HCT116 (cell line): ENCODE measurements around the gene SH3RF2. TPM values are rescaled to one million over a fixed set of nuclear protein-coding genes. Genes with fewer than 3 reads are reported as not detected.
"Not testable (repeated sequence)": the region's sequence is repeated elsewhere in the genome, so short reads cannot be mapped to it uniquely, and the experiment has no call there.

Experiments
- ATAC-seq: fragments of 200-7000 bp; cut with Tn5 transposase; 2 replicates; pipeline ENCODE4 v1.9.1; 2020; ENCODE audit warnings: mild to moderate bottlenecking, moderate library complexity
- BruUV-seq: library from RNA; stranded (reverse); fragments of 400-500 nt; replicated peaks from 2 replicates; lab custom pipeline; 2021; lab: Mats Ljungman, UMichigan
- CTCF ChIA-PET: fragments of 300-600 bp; sonication (Branson Sonifier 250); formaldehyde crosslinking; loops from one replicate; lab custom pipeline; 2021; ENCODE audit warnings: antibody characterized with exemption; lab: Charles Lee
- POLR2A ChIA-PET: fragments of 300-600, 350-600 bp; sonication (Branson Sonifier 250); formaldehyde crosslinking; loops from one replicate; lab custom pipeline; 2021; ENCODE audit warnings: antibody characterized with exemption; lab: Charles Lee
- RAD21 ChIA-PET, 2 experiments: fragments of 300-600 bp; sonication (Branson Sonifier 250); formaldehyde crosslinking; loops; one replicate each; lab custom pipeline; 2023; ENCODE audit warnings: low total read pairs in 2 of 2; ENCODE audit not compliant: uncharacterized antibody in 2 of 2, unreplicated experiment in 2 of 2, low non-redundant PET in 1 of 2; lab: Charles Lee
- DNase-seq: peaks from one replicate; pipeline ENCODE4 v3.0.0-alpha.2; 2010; ENCODE audit warnings: low read depth, low spot score
- H2AFZ ChIP-seq: fragments of 200-600 bp; shearing (Covaris generic), sonication (generic); 2 replicates; pipeline ENCODE4 v1.6.1; 2017; ENCODE audit warnings: low read depth, mixed run types, mixed read lengths, antibody characterized with exemption, low read length; ENCODE audit not compliant: poor library complexity, severe bottlenecking
- H3K27ac ChIP-seq: 2 replicates; pipeline ENCODE4 v1.5.1; 2012; ENCODE audit warnings: low read depth, low read length
- H3K27me3 ChIP-seq: fragments of 200-600 bp; sonication (generic); 2 replicates; pipeline ENCODE4 v1.6.1; 2016; ENCODE audit warnings: mixed run types, low read length, mixed read lengths; ENCODE audit not compliant: insufficient read depth
- H3K36me3 ChIP-seq, 2 experiments: fragments of 200-500 bp in 1 of 2; fragments of 200-600 bp in 1 of 2; sonication (Bioruptor generic) in 1 of 2; sonication (generic) in 1 of 2; 2 replicates each; pipeline versions ENCODE4 v1.5.1 to v1.6.1; 2014 to 2016; ENCODE audit warnings: low read length in 2 of 2, inconsistent platforms in 1 of 2, mixed read lengths in 1 of 2, mixed run types in 1 of 2; ENCODE audit not compliant: insufficient read depth in 2 of 2, control insufficient read depth in 1 of 2
- H3K4me1 ChIP-seq, 2 experiments: fragments of 200-600 bp in 1 of 2; sonication (generic) in 1 of 2; 2 replicates each; pipeline versions ENCODE4 v1.5.1 to v1.6.1; 2012 to 2017; ENCODE audit warnings: low read length in 2 of 2, inconsistent platforms in 1 of 2, mild to moderate bottlenecking in 1 of 2, mixed read lengths in 1 of 2, mixed run types in 1 of 2, moderate library complexity in 1 of 2; ENCODE audit not compliant: insufficient read depth in 2 of 2, control insufficient read depth in 1 of 2
- H3K4me2 ChIP-seq: fragments of 200-600 bp; sonication (generic); 2 replicates; pipeline ENCODE4 v1.6.1; 2017; ENCODE audit warnings: mixed run types, low read length, mixed read lengths
- H3K4me3 ChIP-seq, 2 experiments: fragments of 200-600 bp in 1 of 2; sonication (generic) in 1 of 2; replicated peaks in 1 of 2; 2 replicates each; pipeline ENCODE4 v1.5.1; 2011 to 2016; ENCODE audit warnings: low read length in 2 of 2, control low read depth in 1 of 2, low read depth in 1 of 2, mild to moderate bottlenecking in 1 of 2, mixed read lengths in 1 of 2, mixed run types in 1 of 2
- H3K79me2 ChIP-seq: fragments of 200-600 bp; sonication (generic); 2 replicates; pipeline ENCODE4 v1.6.1; 2017; ENCODE audit warnings: mild to moderate bottlenecking, mixed run types, low read length, moderate library complexity, mixed read lengths; ENCODE audit not compliant: insufficient read depth
- H3K9ac ChIP-seq: fragments of 200-600 bp; sonication (generic); 2 replicates; pipeline ENCODE4 v1.6.1; 2016; ENCODE audit warnings: low read length, mixed read lengths
- H3K9me2 ChIP-seq: fragments of 200-600 bp; sonication (generic), shearing (Covaris generic); 2 replicates; pipeline ENCODE4 v1.6.1; 2017; ENCODE audit warnings: mixed run types, mild to moderate bottlenecking, moderate library complexity; ENCODE audit not compliant: insufficient read depth
- H3K9me3 ChIP-seq, 2 experiments: fragments of 200-500 bp in 1 of 2; fragments of 200-600 bp in 1 of 2; sonication (Bioruptor generic) in 1 of 2; sonication (generic) in 1 of 2; 2 replicates each; pipeline ENCODE4 v1.6.1; 2014 to 2017; ENCODE audit warnings: low read length in 2 of 2, mixed read lengths in 2 of 2, inconsistent platforms in 1 of 2, low read depth in 1 of 2, mild to moderate bottlenecking in 1 of 2, mixed run types in 1 of 2, moderate library complexity in 1 of 2; ENCODE audit not compliant: control insufficient read depth in 1 of 2, insufficient read depth in 1 of 2
- H4K20me1 ChIP-seq: fragments of 200-600 bp; sonication (generic), shearing (Covaris generic); 2 replicates; pipeline ENCODE4 v1.6.1; 2017; ENCODE audit warnings: mixed run types, mild to moderate bottlenecking, moderate library complexity; ENCODE audit not compliant: insufficient read depth
- ATF3 ChIP-seq: IDR thresholded peaks from 2 replicates; pipeline ENCODE4 v1.6.1; 2012
- FOSL1 ChIP-seq: IDR thresholded peaks from 2 replicates; pipeline ENCODE4 v1.6.1; 2012; ENCODE audit warnings: low read depth
- MAX ChIP-seq: IDR thresholded peaks from 2 replicates; pipeline ENCODE4 v1.6.1; 2012
- SP1 ChIP-seq: IDR thresholded peaks from 2 replicates; pipeline ENCODE4 v1.6.1; 2012; ENCODE audit warnings: low read depth
- ZBTB33 ChIP-seq: IDR thresholded peaks from 2 replicates; pipeline ENCODE4 v1.6.1; 2011; ENCODE audit warnings: mild to moderate bottlenecking, low read length, moderate library complexity; ENCODE audit not compliant: insufficient replicate concordance; ENCODE audit errors: extremely low read depth
- ZFX ChIP-seq: fragments of 450-650 bp; IDR thresholded peaks from 2 replicates; pipeline ENCODE4 v1.6.1; 2017
- ZNF274 ChIP-seq: fragments of 200-500 bp; sonication (Bioruptor generic); IDR thresholded peaks from 2 replicates; pipeline ENCODE4 v1.6.1; 2014; ENCODE audit warnings: mild to moderate bottlenecking, low read depth, low read length, inconsistent platforms
- intact Hi-C: fragments of 100-400 bp; cut with micrococcal nuclease; formaldehyde crosslinking; loops from 2 replicates; pipeline ENCODE4 v1.10.0; 2022
- total RNA-seq: library from RNA; stranded (reverse); gene quantifications from one replicate; pipeline ENCODE4 v1.2.1, GENCODE V29; 2021; ENCODE audit not compliant: unreplicated experiment
- TF ChIP-seq, protein P1 (sequence below), 3 experiments: fragments of 200-600 bp in 1 of 3; sonication (generic) in 1 of 3; IDR thresholded peaks in 2 of 3; conservative IDR thresholded peaks in 1 of 3; 2 replicates each; pipeline ENCODE4 v1.5.1; 2012 to 2017; ENCODE audit warnings: low read depth in 2 of 3, low read length in 2 of 3, antibody characterized with exemption in 1 of 3, borderline replicate concordance in 1 of 3, control low read depth in 1 of 3, mild to moderate bottlenecking in 1 of 3, mixed read lengths in 1 of 3, mixed run types in 1 of 3, moderate library complexity in 1 of 3; ENCODE audit not compliant: insufficient read depth in 1 of 3

The SH3RF2 gene
- total RNA-seq, 1 experiment from 2014 or later = 14.3 TPM

DNA sequence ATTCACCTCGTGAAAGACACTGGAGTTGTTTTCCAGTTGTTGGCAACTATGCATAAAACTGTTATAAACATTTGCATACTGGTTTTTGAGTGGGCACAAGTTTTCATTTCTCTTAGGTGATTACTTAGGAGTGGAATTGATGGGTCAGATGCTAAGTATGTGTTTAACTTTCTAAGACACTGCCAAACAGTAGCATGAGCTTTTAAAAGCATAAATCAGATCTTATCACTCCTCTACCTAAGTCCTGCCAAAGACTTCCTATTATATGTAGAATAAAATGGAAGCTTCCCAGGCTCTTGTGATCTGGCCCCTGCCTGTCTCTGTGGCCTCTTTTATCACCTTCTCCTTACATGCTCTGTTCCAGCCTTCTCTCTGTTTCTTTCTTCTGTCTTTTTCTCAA is 72.6 kb downstream of the SH3RF2 start (continued):
- TF ChIP-seq, protein P1, sequence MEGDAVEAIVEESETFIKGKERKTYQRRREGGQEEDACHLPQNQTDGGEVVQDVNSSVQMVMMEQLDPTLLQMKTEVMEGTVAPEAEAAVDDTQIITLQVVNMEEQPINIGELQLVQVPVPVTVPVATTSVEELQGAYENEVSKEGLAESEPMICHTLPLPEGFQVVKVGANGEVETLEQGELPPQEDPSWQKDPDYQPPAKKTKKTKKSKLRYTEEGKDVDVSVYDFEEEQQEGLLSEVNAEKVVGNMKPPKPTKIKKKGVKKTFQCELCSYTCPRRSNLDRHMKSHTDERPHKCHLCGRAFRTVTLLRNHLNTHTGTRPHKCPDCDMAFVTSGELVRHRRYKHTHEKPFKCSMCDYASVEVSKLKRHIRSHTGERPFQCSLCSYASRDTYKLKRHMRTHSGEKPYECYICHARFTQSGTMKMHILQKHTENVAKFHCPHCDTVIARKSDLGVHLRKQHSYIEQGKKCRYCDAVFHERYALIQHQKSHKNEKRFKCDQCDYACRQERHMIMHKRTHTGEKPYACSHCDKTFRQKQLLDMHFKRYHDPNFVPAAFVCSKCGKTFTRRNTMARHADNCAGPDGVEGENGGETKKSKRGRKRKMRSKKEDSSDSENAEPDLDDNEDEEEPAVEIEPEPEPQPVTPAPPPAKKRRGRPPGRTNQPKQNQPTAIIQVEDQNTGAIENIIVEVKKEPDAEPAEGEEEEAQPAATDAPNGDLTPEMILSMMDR (IDR thresholded peaks at IDR 0.05 in 2 of 3, conservative IDR thresholded peaks at IDR 0.05 in 1 of 3; ENCODE audit: borderline replicate concordance in 1 of 3, insufficient read depth in 1 of 3, low read depth in 2 of 3, low read length in 2 of 3) = no peak
- TF ChIP-seq FOSL1 = no peak
- no peak for TF ChIP-seq ZFX

- ATAC-seq, H3K79me2 ChIP-seq, DNase-seq, POLR2A ChIA-PET, intact Hi-C loops, H3K4me1 ChIP-seq, H3K4me2 ChIP-seq, H4K20me1 ChIP-seq, RAD21 ChIA-PET, H3K27me3 ChIP-seq, H3K9me2 ChIP-seq, BruUV-seq, CTCF ChIA-PET, H3K9ac ChIP-seq, H3K4me3 ChIP-seq, H2AFZ ChIP-seq, H3K36me3 ChIP-seq, H3K9me3 ChIP-seq, H3K27ac ChIP-seq: not testable (repeated sequence)
These were observed 74.1 kb downstream of the SH3RF2 start for GRCh38 chr5:146010447-146010846.

DNA sequence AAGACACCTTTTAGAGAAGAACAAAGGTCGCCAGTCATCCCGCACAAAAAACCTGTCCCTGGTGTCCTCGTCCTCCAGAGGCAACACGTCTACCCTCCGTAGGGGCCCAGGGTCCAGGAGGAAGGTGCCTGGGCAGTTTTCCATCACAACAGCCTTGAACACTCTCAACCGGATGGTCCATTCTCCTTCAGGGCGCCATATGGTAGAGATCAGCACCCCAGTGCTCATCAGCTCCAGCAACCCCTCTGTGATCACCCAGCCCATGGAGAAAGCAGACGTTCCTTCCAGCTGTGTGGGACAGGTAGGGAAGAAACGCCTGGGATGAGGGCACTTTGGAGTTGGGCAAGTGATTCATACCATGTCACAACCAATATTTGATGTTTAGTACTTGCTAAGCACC is 77.4 kb downstream of the SH3RF2 start:
- CTCF ChIA-PET = no interaction called here
- no peak overlapping the region for H3K4me3 ChIP-seq
- ATAC-seq (no peak), DNase-seq (no peak)
- H3K27ac ChIP-seq = no peak overlapping the region
- POLR2A ChIA-PET = no interaction called here
- intact Hi-C loops = no loop called here
- H3K4me2 ChIP-seq = no peak overlapping the region
- H3K27me3 ChIP-seq = no peaks in the 10 kb centered on the region
- no peaks in the 10 kb centered on the region for H3K9me2 ChIP-seq
- RAD21 ChIA-PET = no interaction called here
- H3K79me2 ChIP-seq = no peaks in the 10 kb centered on the region
- no peak overlapping the region for H2AFZ ChIP-seq
- no peaks in the 10 kb centered on the region for H3K9me3 ChIP-seq
- BruUV-seq = no TSS peak
- H3K9ac ChIP-seq = no peak overlapping the region
- no peaks in the 10 kb centered on the region for H3K36me3 ChIP-seq
- no peaks in the 10 kb centered on the region for H4K20me1 ChIP-seq
- no peaks in the 10 kb centered on the region for H3K4me1 ChIP-seq
- TF ChIP-seq ZNF274 = no peak
- no peak for TF ChIP-seq ATF3
- TF ChIP-seq SP1 = no peak
- TF ChIP-seq MAX = no peak
- TF ChIP-seq, protein P1 (IDR thresholded peaks at IDR 0.05 in 2 of 3, conservative IDR thresholded peaks at IDR 0.05 in 1 of 3; ENCODE audit: borderline replicate concordance in 1 of 3, insufficient read depth in 1 of 3, low read depth in 2 of 3, low read length in 2 of 3) = no peak
- TF ChIP-seq ZBTB33 = no peak
